ENCODE results near the gene DTX1. TPM values are rescaled to one million over a fixed set of nuclear protein-coding genes. Genes with fewer than 3 reads are reported as not detected.
A peak's percentile ranks its signal among the peaks of the same experiment; 100 is the strongest.

The DTX1 gene
- total RNA-seq, 1 experiment from 2014 or later = not detected

- TF ChIP-seq CTCF (conservative IDR thresholded peaks at IDR 0.05; ENCODE audit: low read depth, low read length) = no peak
- no peak for TF ChIP-seq EZH2 (IDR thresholded peaks at IDR 0.05; ENCODE audit: low read length, unreplicated experiment)
- no peaks in the 10 kb centered on the region for H3K79me2 ChIP-seq (ENCODE audit: low read length)
- no peaks in the 10 kb centered on the region for H3K27me3 ChIP-seq (ENCODE audit: low read length)
- H3K9me3 ChIP-seq (ENCODE audit: low read length) = no peaks in the 10 kb centered on the region
- H3F3A ChIP-seq (ENCODE audit: low read length, unreplicated experiment) = no peaks in the 10 kb centered on the region
- no peak overlapping the region for H3K9ac ChIP-seq (ENCODE audit: low read length)
- no peaks in the 10 kb centered on the region for H3K9me2 ChIP-seq (replicated peaks; ENCODE audit: low read length)
- H3K4me1 ChIP-seq (ENCODE audit: insufficient read depth, low read length) = 0 out of 2 replicates have a peak, but pooled peaks cover 4% of the 10 kb centered on the region
- POLR2A ChIA-PET (ENCODE audit: unreplicated experiment) = no interaction called here
- no peak overlapping the region for H2AFZ ChIP-seq (ENCODE audit: low read length)
- CTCF ChIA-PET = interaction anchor here (1.9 kb wide), 1 partner anchor 104 kb away, joined by 7 read pairs; no protein-coding TSS in a partner anchor
- H3K36me3 ChIP-seq (ENCODE audit: low read depth, low read length) = no peaks in the 10 kb centered on the region
- no peak for ATAC-seq
- no TSS peak for BruUV-seq (replicated peaks)
- DNase-seq = no peak
- no peak overlapping the region for H3K4me2 ChIP-seq (ENCODE audit: low read length)
- no peaks in the 10 kb centered on the region for H4K20me1 ChIP-seq (ENCODE audit: low read length)
- no peak overlapping the region for H3K4me3 ChIP-seq (ENCODE audit: low read length)
- H3K27ac ChIP-seq (ENCODE audit: low read length) = no peak overlapping the region
- intact Hi-C loops (cut with micrococcal nuclease) = loop anchor here (10.0 kb wide), 1 partner anchor 58 kb away; no protein-coding TSS in a partner anchor
These were observed 40.3 kb downstream of the DTX1 start for GRCh38 chr12:113096675-113097461.

- CTCF ChIA-PET = interaction anchor here (0.6 to 1.9 kb wide), 2 partner anchors 92 to 105 kb away, joined by 3 to 7 read pairs; no protein-coding TSS in a partner anchor
- Histone ChIP-seq H3F3A (ENCODE audit: low read length, unreplicated experiment) (no peaks in the 10 kb centered on the region), H3K4me2 (ENCODE audit: low read length) (peak overlapping the region; percentile 40; the same call in 1 of the 2 replicates), H4K20me1 (ENCODE audit: low read length) (no peaks in the 10 kb centered on the region), H3K4me1 (ENCODE audit: insufficient read depth, low read length) (0 out of 2 replicates have a peak, but pooled peaks cover 4% of the 10 kb centered on the region), H3K9me3 (ENCODE audit: low read length) (no peaks in the 10 kb centered on the region), H3K27ac (ENCODE audit: low read length) (no peak overlapping the region), H3K79me2 (ENCODE audit: low read length) (no peaks in the 10 kb centered on the region), H3K36me3 (ENCODE audit: low read depth, low read length) (no peaks in the 10 kb centered on the region), H3K4me3 (ENCODE audit: low read length) (no peak overlapping the region), H2AFZ (ENCODE audit: low read length) (peak overlapping the region; percentile 36; the same call in 1 of the 2 replicates), H3K27me3 (ENCODE audit: low read length) (no peaks in the 10 kb centered on the region), H3K9me2 (replicated peaks; ENCODE audit: low read length) (no peaks in the 10 kb centered on the region), H3K9ac (ENCODE audit: low read length) (no peak overlapping the region)
- no peak for TF ChIP-seq EZH2 (IDR thresholded peaks at IDR 0.05; ENCODE audit: low read length, unreplicated experiment)
- no peak for DNase-seq
- intact Hi-C loops (cut with micrococcal nuclease) = loop anchor here (1.0 to 10.0 kb wide), 2 partner anchors 50 to 57 kb away; no protein-coding TSS in a partner anchor
- POLR2A ChIA-PET (ENCODE audit: unreplicated experiment) = no interaction called here
- BruUV-seq (replicated peaks) = no TSS peak
- ATAC-seq = peak; percentile 38
These were observed 41.3 kb downstream of the DTX1 start for GRCh38 chr12:113097716-113098440.

GRCh38 chr12:113098441-113099028, 42.0 kb downstream of the DTX1 start:
- H3K4me1 ChIP-seq (ENCODE audit: insufficient read depth, low read length) = 0 out of 2 replicates have a peak, but pooled peaks cover 4% of the 10 kb centered on the region
- ChIA-PET CTCF (interaction anchor here (1.9 kb wide), 1 partner anchor 106 kb away, joined by 7 read pairs; no protein-coding TSS in a partner anchor), POLR2A (ENCODE audit: unreplicated experiment) (no interaction called here)
- intact Hi-C loops (cut with micrococcal nuclease) = loop anchor here (1.0 to 10.0 kb wide), 2 partner anchors 50 to 56 kb away; no protein-coding TSS in a partner anchor
- peak; percentile 95 for ATAC-seq
- H3K4me2 ChIP-seq (ENCODE audit: low read length) = peak overlapping the region; percentile 40; the same call in 1 of the 2 replicates
- H3K4me3 ChIP-seq (ENCODE audit: low read length) = no peak overlapping the region
- BruUV-seq (replicated peaks) = no TSS peak
- no peaks in the 10 kb centered on the region for H3K9me3 ChIP-seq (ENCODE audit: low read length)
- peak; percentile 99 for DNase-seq
- H2AFZ ChIP-seq (ENCODE audit: low read length) = peak overlapping the region; percentile 36; the same call in 1 of the 2 replicates
- 0 out of 2 replicates have a peak overlapping the region, but pooled peaks have one; percentile 10 for H3K27ac ChIP-seq (ENCODE audit: low read length)
- H3F3A ChIP-seq (ENCODE audit: low read length, unreplicated experiment) = no peaks in the 10 kb centered on the region
- TF ChIP-seq EZH2phosphoT487 (IDR thresholded peaks at IDR 0.05; ENCODE audit: borderline replicate concordance, low read length) (no peak), EZH2 (IDR thresholded peaks at IDR 0.05; ENCODE audit: low read length, unreplicated experiment) (no peak), CTCF (conservative IDR thresholded peaks at IDR 0.05; ENCODE audit: low read depth, low read length) (peak; percentile 95)
- no peaks in the 10 kb centered on the region for H3K79me2 ChIP-seq (ENCODE audit: low read length)
- H3K36me3 ChIP-seq (ENCODE audit: low read depth, low read length) = no peaks in the 10 kb centered on the region
- H3K27me3 ChIP-seq (ENCODE audit: low read length) = no peaks in the 10 kb centered on the region
- H4K20me1 ChIP-seq (ENCODE audit: low read length) = no peaks in the 10 kb centered on the region
- no peaks in the 10 kb centered on the region for H3K9me2 ChIP-seq (replicated peaks; ENCODE audit: low read length)
- no peak overlapping the region for H3K9ac ChIP-seq (ENCODE audit: low read length)

Measured in PC-3 (cell line).